C4-2B (cell line): ENCODE data around the gene KLHL1.

Experiments
- H3K27ac ChIP-seq: fragments of 450-650 bp; 2 replicates; pipeline ENCODE4 v1.5.1; 2017
- CTCF ChIP-seq: fragments of 450-650 bp; conservative IDR thresholded peaks from 2 replicates; pipeline ENCODE4 v1.5.1; 2017; ENCODE audit warnings: mild to moderate bottlenecking
- ZFX ChIP-seq: fragments of 450-650 bp; IDR thresholded peaks from 2 replicates; pipeline ENCODE4 v1.6.1; 2017

Gene KLHL1

GRCh38 chr13:70014337-70014736 is 93.9 kb downstream of the KLHL1 start:
- H3K27ac ChIP-seq, result no peak overlapping the region
- TF ChIP-seq CTCF (no peak), ZFX (no peak)

GRCh38 chr13:69999875-70000274 is 108.4 kb downstream of the KLHL1 start:
- TF ChIP-seq CTCF (no peak), ZFX (no peak)

GRCh38 chr13:69997061-69997460 is 111.2 kb downstream of the KLHL1 start:
- TF ChIP-seq ZFX (no peak), CTCF (no peak)
- no peak overlapping the region for H3K27ac ChIP-seq

More at GRCh38 chr13:69999875-70000274, 108.4 kb downstream of the KLHL1 start:
- H3K27ac ChIP-seq, result no peak overlapping the region

- no peak for TF ChIP-seq CTCF
- TF ChIP-seq ZFX, result no peak
- H3K27ac ChIP-seq, result no peak overlapping the region
Observed at GRCh38 chr13:69980799-69981198, 127.5 kb downstream of the KLHL1 start.

GRCh38 chr13:69975496-69975895 is 132.8 kb downstream of the KLHL1 start:
- TF ChIP-seq CTCF, result no peak
- no peak for TF ChIP-seq ZFX
- no peak overlapping the region for H3K27ac ChIP-seq

GRCh38 chr13:69970520-69970919 is 137.7 kb downstream of the KLHL1 start:
- no peak overlapping the region for H3K27ac ChIP-seq
- TF ChIP-seq CTCF (no peak), ZFX (no peak)

- H3K27ac ChIP-seq, result no peak overlapping the region
- TF ChIP-seq CTCF (no peak), ZFX (no peak)
Observed at GRCh38 chr13:69959046-69959445, 149.2 kb downstream of the KLHL1 start.
